Measurements from ENCODE around the gene EIF4E.

DNA sequence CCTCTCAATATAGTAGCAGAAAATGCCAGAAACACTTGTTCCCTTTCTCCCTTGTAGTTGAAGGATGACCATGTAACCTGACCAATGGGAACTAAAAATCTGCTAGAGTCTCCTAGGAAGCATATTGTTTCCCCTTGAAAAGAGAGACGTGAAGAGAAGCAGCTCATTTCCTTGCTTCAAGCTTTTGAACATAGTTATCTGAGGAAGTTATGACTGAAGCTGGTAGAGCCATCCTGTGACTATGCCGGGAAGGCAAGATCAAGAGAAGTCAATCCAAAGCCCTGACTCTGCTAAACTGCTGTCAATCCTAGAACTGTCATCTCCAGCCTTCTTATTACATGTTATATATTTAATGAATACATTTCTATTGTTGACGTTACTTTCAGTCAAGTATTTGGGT, 66.6 kb downstream of the EIF4E start:
- TF ChIP-seq, protein P1, sequence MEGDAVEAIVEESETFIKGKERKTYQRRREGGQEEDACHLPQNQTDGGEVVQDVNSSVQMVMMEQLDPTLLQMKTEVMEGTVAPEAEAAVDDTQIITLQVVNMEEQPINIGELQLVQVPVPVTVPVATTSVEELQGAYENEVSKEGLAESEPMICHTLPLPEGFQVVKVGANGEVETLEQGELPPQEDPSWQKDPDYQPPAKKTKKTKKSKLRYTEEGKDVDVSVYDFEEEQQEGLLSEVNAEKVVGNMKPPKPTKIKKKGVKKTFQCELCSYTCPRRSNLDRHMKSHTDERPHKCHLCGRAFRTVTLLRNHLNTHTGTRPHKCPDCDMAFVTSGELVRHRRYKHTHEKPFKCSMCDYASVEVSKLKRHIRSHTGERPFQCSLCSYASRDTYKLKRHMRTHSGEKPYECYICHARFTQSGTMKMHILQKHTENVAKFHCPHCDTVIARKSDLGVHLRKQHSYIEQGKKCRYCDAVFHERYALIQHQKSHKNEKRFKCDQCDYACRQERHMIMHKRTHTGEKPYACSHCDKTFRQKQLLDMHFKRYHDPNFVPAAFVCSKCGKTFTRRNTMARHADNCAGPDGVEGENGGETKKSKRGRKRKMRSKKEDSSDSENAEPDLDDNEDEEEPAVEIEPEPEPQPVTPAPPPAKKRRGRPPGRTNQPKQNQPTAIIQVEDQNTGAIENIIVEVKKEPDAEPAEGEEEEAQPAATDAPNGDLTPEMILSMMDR (IDR thresholded peaks at IDR 0.05) = no peak
- TF ChIP-seq POLR2AphosphoS5 (IDR thresholded peaks at IDR 0.05) (no peak), POLR2A (IDR thresholded peaks at IDR 0.05) (no peak)
